ENCODE results near the gene IMMP2L. TPM values are rescaled to one million over a fixed set of nuclear protein-coding genes. Genes with fewer than 3 reads are reported as not detected.

The IMMP2L gene
- total RNA-seq, 4 donors from 2014 or later, result 13.5 to 23.7 (median 18.3) TPM

DNA sequence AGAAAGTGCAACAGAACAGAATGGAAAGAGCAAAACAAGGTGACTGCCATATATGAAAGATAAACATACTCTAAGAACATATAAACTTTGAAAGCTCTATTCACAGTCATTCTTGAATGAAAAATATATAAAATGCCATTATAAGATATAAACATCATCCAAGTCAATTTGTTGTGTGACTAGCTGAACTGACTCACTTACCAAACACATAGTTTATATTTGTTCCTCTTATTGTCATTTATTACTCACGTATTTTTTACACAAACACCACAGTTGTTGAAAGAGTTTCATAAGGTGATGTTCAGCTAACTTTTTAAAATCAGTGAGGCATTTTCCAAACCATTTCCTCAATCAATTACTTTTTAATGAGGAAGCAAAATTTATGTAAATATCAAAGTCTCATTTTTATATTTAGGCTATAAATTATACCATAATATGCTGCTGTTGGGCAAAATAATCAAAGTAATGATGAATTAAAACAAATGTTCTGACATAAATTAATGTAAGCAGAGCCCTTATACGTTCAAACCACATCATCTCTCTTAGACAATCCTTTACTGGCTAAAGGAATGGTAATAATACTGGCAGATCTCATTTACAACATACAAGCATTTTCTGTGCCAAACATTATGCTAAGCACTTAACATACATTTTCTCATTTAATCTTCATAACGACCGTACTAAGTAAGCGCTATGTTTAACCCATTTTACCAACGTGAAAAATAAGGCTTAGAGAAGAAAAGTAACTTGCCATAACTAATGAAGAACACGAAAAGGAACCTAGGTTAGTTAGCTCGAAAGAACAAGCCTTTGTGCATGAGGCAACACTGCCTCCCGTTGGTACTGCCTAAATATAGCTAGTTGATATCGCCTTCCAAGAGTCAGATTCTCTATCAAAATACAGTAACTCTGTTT lies 464.0 kb downstream of the IMMP2L start:
- 52 to 54% methylated on average over 10 of the region's 10 CpGs for WGBS, 2 donors
- Histone ChIP-seq H3K36me3 (no peaks in the 10 kb centered on the region), H3K9me3 (no peaks in the 10 kb centered on the region), H3K27ac (no peak overlapping the region), H3K4me1 (peaks cover 0 to 7% (median 0%) of the 10 kb centered on the region in 4 donors), H3K4me3 (no peak overlapping the region), H3K27me3 (no peaks in the 10 kb centered on the region)
- no peak for DNase-seq (ENCODE audit: low spot score in 2 of 2)
- TF ChIP-seq CTCF (IDR thresholded peaks at IDR 0.05) (peak in 4 of 5 experiments; percentile 16 to 43 (median 36)), EP300 (IDR thresholded peaks at IDR 0.05) (no peak)

DNA sequence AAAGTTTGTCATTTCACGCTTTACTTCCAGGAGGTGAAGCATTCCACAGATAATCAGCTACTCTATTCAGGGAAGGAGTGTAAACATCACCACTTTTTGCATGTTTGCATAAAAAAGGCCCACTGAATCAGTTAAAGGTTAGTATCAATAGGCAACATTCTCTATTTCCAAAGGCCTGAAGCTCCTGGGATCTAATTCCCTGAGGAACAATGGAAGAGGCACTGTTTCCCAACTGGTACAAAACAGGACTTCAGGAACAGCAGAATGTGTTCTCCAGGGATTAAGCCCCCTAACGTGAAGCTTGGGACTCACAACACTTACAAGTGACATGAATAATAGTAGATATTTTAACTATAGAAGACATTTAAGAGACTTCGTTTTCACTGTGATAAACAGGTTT lies 465.3 kb downstream of the IMMP2L start:
- WGBS, 2 donors, result 85 to 87% methylated on average over 3 of the region's 3 CpGs
- DNase-seq (ENCODE audit: low spot score in 2 of 2), result no peak
- H3K27ac ChIP-seq, result no peak overlapping the region
- TF ChIP-seq EP300 (IDR thresholded peaks at IDR 0.05), result no peak
- no peak for TF ChIP-seq POLR2A (IDR thresholded peaks at IDR 0.05)
- TF ChIP-seq CTCF (IDR thresholded peaks at IDR 0.05), result no peak
- no peaks in the 10 kb centered on the region for H3K9me3 ChIP-seq
- peaks cover 0 to 19% (median 0%) of the 10 kb centered on the region in 4 donors for H3K4me1 ChIP-seq
- no peak overlapping the region for H3K4me3 ChIP-seq
- H3K27me3 ChIP-seq, result no peaks in the 10 kb centered on the region
- H3K36me3 ChIP-seq, result no peaks in the 10 kb centered on the region

- no peak for DNase-seq (ENCODE audit: low spot score in 2 of 2)
- Histone ChIP-seq H3K4me1 (peaks cover 0 to 19% (median 0%) of the 10 kb centered on the region in 4 donors), H3K27ac (no peak overlapping the region), H3K4me3 (no peak overlapping the region), H3K9me3 (no peaks in the 10 kb centered on the region), H3K27me3 (no peaks in the 10 kb centered on the region), H3K36me3 (no peaks in the 10 kb centered on the region)
- TF ChIP-seq EP300 (IDR thresholded peaks at IDR 0.05) (no peak), CTCF (IDR thresholded peaks at IDR 0.05) (no peak), POLR2A (IDR thresholded peaks at IDR 0.05) (no peak)
- 45 to 60% methylated on average over 1 of the region's 1 CpG for WGBS, 2 donors
Observed at GRCh38 chr7:111094419-111094818, 467.9 kb downstream of the IMMP2L start.

GRCh38 chr7:111093496-111093895 lies 468.8 kb downstream of the IMMP2L start:
- Histone ChIP-seq H3K36me3 (no peaks in the 10 kb centered on the region), H3K4me1 (peaks cover 0 to 19% (median 0%) of the 10 kb centered on the region in 4 donors), H3K4me3 (no peak overlapping the region), H3K27me3 (no peaks in the 10 kb centered on the region), H3K9me3 (no peaks in the 10 kb centered on the region), H3K27ac (no peak overlapping the region)
- 88 to 95% methylated on average over 4 of the region's 4 CpGs for WGBS, 2 donors
- no peak for DNase-seq (ENCODE audit: low spot score in 2 of 2)
- TF ChIP-seq POLR2A (IDR thresholded peaks at IDR 0.05) (no peak), CTCF (IDR thresholded peaks at IDR 0.05) (no peak), EP300 (IDR thresholded peaks at IDR 0.05) (no peak)
